ENCODE measurements around the gene TSHR.
"Not testable (repeated sequence)": the region's sequence is repeated elsewhere in the genome, so short reads cannot be mapped to it uniquely, and the experiment has no call there.

TSHR gene

DNA sequence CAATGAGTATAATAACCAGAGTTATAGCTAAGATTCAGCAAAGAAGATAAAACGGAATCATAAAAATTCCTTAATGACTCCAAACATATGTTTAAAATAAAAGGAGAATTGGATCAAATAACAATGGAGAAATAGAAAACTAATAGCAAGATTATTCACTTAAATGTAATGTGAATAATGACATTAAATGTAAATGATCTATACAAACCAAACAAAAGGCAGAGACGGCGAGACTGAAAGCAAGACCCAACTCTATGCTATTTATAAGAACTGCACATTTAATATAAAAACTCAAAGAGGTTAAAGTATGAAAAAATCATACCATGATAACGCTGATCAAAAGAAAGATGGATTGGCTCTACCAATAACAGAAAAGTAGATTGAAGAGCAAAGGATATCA, 3.9 kb upstream of the TSHR start:
- DNase-seq (ENCODE audit: low spot score) = no peak

DNA sequence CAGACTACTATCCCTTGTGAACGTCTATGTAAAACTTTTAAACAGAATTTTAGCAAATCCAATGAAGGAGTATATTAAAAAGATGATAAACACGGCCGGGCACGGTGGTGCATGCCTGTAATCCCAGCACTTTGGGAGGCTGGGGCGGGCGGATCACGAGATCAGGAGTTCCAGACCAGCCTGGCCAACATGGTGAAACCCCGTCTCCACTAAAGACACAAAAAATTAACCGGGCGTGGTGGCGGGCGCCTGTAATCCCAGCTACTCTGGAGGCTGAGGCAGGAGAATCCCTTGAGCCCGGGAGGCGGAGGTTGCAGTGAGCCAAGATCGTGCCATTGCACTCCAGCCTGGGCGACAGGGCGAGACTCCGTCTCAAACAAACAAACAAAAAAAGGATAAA, 2.2 kb upstream of the TSHR start:
- DNase-seq (ENCODE audit: low spot score) = not testable (repeated sequence)

DNA sequence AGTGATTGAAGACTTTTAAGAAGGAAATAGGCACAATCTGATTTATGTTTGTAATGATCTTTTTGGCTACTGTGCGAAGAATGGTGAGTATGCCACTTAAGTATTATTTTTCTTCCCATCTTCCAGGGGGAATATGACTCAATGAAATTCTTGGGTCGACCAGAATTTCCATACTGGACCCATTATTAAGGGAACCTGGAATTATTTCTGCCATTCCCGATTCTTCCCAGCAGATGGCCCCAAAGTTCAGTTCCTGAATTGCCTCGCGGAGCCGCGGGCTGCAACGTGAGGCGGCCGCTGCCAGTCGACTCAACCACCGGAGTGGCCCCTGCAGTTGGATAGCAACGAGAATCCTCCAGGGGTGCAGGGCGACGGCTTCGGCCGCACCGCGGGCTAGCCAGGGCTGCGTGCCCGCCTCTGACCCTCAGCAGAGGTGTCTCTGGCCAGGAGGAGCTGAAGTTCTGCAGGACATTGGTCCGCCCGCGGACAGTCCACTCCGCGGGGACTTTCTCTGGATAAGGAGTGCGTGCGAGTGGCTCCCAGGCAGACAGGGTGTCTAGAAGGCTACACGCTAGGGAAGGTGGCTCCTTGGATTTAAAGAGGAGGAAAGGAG, 628 bp upstream of the TSHR start:
- DNase-seq (ENCODE audit: low spot score) = peak; percentile 86

DNA sequence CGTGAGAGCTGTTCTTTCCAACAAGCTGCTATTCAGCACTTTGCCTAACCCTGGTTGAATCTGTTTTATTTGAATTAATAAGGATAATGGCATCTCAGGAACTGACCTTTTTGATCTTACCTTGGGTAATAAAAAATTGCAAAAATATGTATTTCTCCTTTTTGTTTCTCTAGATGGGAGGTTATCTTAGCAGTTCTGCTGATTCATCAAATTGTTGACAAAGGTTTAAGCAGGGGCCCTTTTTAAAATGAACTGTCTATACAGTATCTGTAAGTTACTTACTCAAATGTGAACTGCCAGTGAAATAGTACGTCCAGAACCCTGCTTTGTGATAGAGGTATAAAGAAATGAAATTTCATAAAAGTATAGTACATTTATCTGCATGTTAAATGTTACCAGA, 681 bp downstream of the TSHR start:
- no peak for DNase-seq (ENCODE audit: low spot score)

DNA sequence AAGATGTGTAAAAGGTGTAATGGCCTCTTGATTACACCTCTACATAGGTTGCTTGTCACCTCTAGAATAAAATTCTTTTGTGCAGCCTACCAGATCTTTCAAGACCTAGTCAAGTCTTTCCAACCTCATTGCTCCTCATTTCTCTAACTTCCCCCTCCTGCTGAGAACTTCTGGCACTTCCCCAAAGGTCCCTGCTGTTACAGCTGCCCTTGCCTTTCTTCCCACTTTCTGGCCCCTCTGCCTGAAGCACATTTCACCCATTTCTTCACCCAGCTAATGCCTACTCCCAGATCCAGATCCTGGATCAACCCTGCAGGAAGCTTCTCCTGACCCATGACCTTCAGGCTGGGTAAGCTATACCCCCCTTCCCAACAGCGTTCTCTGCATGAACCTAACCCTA, 1.5 kb downstream of the TSHR start:
- no peak for DNase-seq (ENCODE audit: low spot score)

DNA sequence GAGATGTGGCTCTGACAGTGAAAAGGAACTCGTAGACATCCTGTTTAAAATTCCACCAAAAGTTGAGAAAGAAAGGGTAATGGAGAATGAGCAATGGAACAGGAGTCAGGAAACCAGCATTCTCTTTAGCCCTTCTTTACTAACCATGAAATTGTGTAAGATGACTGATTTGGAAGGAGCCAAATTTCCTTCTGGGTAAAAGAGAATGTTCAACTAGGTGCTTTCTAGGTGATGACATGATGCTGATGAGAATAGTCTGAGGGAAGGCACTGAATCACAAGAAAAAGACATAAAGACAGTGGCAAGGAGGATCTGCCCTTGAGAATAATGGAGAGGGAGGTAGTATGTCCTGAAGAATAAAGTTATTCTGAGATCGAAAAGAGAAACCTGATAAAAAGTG, 2.2 kb downstream of the TSHR start:
- no peak for DNase-seq (ENCODE audit: low spot score)

DNA sequence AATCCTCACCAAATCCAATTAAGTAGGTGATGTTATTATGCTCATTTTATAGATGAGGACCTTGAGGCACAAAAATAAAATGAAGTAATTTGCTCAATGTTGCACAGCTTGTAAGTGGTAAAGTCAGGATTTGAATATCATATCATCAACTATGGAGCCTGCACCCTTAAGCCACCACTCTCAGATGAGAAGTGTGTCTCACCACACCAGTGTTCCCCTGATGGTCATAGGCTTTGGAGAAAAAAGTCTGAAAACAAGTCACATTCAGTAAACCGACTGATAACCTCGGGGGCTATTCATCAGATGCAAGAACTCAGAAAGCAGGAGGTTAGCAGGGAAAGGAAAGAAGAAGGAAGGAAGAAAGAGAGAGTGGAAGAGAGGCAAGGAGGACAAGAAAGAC, 2.8 kb downstream of the TSHR start:
- DNase-seq (ENCODE audit: low spot score) = no peak

DNA sequence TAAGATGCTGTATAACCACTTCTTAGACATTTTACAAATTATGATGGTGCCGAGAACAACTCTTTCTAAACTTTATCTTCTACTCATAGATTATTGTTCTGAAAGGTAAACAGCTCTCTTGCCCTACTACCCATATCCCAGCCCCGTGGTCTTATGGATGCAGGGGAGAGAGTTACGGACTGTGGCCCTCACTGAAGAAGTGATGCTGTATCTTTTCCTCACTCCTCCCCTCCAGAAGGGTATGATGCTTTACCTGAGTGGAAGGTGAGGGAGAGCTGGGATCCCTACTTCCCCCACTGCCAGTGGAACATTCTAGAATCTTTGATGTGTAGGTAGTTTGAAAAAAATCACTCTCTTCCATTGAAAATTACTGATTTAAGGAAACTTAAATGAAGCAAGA, 3.5 kb downstream of the TSHR start:
- DNase-seq (ENCODE audit: low spot score) = no peak

DNA sequence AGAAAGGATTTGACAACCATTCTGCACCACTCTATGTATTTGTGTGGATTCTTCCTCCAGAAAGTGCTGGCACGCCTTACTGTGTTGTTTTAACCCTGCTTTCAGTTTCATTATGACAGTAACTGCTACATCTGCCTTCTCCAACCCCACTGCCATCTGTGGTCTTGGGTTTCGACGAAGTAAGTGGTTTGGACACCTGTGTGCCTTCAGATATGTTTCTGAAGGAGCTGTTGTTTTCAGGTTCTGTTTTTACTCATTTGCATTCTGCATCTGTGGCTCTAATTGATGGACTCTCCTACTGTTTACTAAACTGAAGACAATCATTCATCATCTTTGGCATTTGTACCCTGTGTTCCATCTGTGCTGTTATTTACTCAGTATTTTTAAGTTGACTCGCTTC, 4.1 kb downstream of the TSHR start:
- DNase-seq (ENCODE audit: low spot score) = no peak

DNA sequence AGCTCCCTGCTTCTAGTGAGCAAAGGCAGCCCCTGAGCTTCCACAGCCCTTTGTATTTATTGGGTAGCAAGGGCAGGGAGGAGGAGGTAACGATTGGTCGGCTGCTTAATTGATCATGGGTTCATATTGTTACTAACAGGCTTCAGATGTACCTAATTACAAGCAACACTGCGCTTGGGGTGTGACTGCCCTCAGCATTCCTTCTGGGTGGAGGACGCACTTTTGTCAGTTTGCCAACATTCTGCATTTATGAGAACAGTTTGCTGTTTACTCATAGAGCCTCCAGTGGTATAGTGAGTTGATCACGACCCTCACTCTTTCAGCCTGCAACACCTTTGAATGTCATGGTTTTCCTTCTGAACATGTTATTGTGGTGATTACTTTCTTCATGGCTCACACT, 9.6 kb downstream of the TSHR start:
- no peak for DNase-seq (ENCODE audit: low spot score)

DNA sequence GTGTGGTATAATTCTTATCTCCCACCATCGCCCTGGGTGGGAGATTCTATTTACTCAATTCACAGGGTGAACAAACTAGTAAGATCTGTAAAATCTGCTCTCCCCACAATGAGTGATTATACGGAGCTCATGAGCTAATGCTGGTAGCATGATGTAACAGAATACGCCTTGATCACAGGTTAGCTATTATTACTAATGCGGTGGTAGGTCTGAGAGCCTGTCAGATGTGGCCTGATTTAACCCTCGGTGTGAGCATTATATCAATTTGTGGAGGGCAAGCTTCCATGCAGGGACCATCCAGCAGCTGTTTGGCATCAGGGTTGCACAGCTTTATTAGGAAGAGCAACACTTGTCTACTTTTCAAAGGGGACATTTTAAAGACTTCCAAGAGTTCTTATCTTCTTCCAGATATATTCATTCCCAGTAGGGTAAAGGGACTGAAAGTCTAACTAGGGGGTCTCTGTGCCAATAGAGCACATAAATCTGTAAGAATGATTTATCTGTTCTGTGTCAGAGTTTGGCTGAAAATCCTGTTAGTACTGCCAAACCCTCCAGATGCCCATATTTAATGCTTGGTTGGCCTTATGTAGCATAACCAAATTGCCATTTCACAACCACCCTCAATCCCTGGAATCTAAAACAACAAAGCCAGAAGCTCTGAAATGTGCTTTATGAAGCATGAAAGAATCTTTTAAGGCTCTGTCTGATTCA, 18.7 kb downstream of the TSHR start:
- no peak for DNase-seq (ENCODE audit: low spot score)

DNA sequence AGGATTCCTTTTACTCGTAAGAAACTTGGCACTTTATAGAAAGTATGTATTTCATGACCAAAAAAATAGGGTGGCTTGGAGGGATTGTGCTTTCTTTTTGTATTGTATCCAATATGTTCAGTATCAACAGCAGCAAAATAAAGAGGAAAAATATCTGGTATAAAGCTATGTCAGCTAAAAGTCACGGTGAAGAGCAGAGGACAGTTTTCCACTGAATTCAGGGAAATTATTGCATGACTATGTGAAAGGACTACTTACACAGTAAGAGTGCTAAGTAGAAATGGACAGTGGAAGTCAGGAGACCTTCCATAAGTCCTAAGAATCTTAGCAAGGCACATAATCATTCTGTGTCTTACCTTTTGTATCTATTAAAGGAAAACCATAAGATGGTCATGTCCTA, 19.3 kb downstream of the TSHR start:
- DNase-seq (ENCODE audit: low spot score) = no peak

DNA sequence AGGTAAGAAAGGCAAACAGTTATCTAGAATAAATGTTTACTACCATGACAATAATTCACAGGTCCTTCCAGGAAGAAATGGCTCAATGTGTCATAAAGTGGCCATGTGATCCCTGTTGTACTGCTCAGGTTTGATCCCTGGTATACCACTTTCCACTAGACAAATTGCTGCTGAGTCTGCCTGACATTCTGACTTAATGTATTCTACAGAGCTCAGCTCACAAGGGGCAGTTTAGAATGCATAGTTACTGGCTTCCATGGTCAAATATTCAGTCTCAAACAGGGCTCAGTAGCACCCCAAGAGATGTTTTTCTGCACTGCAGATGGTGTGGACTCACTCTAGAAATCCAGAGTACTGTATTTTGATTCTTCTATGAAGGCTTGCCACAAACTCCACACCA, 21.8 kb downstream of the TSHR start:
- DNase-seq (ENCODE audit: low spot score) = peak; percentile 27

DNA sequence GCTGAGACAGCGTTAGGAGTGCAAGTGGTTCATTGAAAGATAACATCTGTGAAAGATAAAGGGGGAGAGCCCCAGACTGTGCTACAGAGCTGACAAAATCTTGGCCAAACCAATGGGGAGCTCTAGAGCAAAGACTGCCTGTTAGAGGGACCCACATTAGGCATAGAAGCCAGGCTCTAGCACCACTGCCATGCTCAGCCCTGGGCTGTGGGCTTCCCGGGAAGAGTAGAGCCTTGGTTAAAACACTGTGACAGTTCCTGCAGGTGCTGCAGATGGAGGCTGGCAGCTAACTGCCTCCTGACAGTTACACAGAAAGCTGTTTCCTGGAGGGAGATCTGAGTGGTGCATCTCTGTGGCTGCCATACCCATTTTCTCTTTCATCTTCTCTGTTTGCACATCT, 23.0 kb downstream of the TSHR start:
- no peak for DNase-seq (ENCODE audit: low spot score)

DNA sequence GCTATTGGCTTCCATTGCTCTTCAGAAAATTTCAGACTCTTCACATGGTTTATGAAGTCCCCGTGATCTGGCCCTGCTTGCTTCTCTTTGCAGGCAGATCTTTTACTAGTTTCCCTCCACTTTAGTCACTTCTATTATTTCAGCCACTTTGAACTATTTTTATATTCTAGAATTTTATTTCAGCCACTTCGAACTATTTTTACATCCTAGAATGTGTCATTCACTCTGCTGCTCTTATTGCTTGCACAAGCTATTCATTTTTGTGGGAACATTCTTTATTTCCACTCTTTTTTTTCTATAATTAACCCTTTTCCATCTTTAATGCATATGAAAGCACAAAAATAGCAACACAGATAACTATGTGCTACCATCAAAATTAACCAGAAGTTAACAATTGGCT, 24.5 kb downstream of the TSHR start:
- DNase-seq (ENCODE audit: low spot score) = no peak

DNA sequence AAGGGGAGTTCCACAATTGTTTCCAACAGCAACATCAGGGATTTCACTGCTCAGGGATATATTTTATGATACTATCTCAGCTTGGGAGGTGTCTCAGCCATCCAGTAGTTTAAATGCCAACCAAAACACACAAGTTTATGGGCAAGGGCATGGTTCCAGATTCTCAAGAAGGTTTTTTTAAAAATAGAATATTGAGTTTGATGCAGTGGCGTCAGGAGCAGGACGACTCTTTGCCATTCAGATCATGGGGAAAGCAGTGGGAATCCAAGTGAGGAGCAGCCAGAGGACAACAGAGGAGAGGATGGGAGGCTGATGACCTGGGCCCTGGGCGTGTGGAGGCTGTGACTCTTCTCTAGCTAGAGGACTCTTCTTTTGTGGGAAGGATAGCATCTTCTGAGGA, 25.7 kb downstream of the TSHR start:
- no peak for DNase-seq (ENCODE audit: low spot score)

DNA sequence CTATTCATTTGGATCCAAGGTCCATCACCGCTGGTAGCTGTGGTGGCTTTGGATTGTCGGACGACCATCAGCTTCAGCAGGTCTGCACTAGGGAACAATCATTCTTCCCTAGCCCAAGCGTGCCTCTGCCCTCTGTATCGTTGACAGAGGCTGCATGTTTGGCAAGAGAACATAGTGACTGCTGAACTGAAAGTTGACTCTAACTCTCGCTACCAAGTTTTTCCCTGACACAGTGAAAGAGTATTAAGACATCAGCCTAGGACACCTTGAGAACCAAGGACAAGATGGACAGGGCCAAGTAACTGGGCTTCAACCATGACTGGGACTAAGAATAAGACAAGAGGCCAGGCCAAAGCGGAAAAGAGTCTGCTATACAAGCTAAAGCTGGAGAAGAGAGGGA, 26.3 kb downstream of the TSHR start:
- no peak for DNase-seq (ENCODE audit: low spot score)

DNA sequence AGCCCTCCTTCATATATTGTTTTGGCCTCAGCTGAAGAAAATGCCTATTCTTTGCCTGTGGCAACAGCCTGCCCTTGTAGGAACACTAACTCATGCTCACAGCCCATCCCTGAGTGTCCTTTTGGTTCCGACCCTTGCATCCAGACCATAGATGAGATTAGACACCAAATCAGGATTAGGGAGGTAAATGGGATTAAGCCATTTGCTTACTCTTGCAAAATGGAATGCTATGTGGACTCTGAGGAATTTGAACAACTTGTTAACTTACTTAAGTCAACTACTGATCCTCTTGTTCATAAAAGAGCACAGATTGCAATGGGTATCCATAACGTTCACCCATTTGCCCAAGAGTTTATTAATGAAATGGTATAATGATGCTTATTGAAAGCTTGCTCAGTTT, 27.3 kb downstream of the TSHR start:
- DNase-seq (ENCODE audit: low spot score) = no peak

DNA sequence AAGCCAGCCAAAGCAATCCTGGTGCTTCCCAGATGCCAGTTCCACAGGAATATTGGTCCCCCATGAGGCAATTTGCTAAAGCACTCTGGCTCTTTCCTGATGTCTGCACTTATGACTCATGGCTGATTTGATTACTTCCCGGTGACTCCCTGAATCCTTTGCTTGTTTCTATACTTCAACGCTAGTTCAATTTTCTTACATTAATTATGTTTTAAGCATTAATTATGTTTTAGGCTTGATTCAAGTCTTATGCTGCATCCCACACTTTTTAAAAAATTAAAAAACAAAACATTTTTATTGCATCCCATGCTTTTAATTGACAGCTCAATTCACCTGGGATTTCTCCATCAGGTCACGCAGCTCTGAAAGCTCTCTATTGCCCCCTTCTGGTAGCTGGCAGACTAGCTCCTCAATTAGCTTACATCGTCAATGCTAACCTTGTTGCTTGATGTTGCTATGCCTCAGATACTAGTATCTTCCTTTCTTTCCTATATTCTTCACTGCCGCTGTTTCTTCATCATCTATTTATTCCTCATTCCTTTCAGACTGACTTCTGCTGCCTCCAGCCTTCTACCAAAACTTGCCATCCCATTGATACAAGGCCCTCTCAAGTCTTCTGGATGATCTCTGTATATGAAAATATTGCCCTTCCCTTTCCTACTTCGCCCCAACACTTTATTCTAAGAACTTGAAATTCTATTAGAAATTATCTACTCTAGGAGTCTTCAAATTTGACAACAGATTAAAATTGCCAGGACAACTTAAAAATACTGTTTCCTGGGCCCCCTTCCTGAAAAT, 32.0 kb downstream of the TSHR start:
- peak; percentile 73 for DNase-seq (ENCODE audit: low spot score)

DNA sequence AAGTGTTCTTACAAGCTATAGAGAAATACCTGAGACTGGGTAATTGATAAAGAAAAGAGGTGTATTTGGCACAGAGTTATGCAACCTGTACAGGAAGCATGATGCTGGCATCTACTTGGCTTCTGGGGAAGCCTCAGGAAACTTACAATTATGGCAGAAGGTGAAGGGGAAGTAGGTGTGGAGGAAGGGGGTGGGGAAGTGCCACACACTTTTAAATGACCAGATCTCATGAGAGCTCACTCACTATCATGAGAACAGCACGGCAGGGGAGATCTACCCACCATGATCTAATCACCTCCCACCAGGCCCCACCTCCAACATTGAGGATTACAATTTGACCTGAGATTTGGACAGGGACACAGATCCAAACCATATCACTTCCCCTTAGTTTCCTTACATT, 32.8 kb downstream of the TSHR start:
- DNase-seq (ENCODE audit: low spot score) = no peak

DNA sequence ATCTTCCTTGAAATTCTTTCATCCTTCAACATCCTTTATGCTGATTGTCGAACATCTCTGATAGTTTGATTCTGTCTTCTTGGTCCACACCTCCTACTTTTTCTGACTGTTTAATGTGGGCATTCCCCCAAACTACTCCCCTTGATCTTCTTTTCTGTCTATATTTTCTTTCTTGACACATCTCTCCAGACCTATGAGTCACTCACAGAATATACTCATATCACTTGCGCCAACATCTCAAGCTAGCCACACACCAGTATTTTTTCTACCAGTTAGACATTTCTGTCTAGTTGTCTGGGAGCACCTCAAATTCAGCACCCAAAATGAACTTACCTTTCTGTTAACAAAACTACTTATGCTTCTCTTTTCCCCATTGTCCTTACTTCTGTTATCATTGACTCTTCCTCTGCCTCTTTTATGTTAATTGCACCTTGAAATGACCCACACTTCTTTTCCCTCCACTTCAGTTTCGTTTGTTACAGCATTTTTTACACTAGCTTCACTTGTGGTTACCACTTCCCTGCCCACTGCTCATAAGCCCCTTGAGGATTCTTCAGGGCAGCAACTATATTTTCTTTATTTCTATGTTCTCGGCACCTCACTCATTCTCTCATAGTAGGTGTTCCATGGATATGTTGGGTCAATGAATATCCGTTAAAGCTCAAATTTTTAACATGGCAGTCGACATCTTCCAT, 33.5 kb downstream of the TSHR start:
- DNase-seq (ENCODE audit: low spot score) = no peak

DNA sequence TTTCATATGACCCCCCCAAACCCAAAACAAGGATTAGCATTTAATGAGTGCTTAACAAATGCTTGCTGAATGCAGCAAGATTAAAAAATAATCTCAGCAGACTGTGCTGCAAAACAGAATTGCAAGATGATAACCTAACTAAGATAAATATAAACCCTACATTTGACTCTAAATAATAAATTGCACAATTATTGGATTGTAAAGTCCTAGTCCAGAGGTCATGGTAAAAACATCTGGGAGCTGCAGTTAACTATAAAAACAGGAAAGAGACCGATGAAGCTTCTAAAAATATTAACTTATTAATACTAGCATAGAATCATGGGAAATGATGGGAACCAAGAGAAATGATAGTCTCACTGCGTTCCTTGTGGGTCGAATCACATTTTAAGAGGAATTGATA, 37.2 kb downstream of the TSHR start:
- no peak for DNase-seq (ENCODE audit: low spot score)

Data from iPS-NIHi11 (cell line).